Measurements from ENCODE around the gene FASTKD2.

Gene FASTKD2

DNA sequence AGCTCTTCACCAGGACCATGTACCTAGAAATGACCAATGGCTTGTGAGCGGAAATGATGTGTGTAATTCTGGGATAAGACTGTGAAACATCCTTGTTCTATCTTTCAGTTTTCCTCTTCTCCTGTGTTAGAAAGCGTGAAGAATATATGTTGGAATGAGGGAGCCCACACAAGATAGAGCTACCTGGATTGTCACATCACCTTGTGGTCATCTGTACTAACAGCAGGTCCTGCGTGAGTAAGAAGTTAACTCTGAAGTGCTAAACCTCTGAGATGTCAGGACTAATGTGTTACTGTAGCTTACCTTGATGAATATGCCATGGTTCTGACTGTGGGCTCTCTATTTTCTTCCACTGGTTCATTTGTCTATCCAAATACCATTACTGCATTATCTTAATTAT is 75.6 kb downstream of the FASTKD2 start:
- no peak for DNase-seq

Data from stimulated activated CD4-positive, alpha-beta T cell treated with anti-CD3 and anti-CD28 coated beads, Interleukin-2, amount 100 ng/mL, for 48 hours (primary cell).